Adrenal gland (tissue), 5 donors: ENCODE data around the gene WWOX.

ENCODE experiments used
- POLR2A ChIP-seq, 2 donors: fragments of 450-650 bp; IDR thresholded peaks; one replicate each; pipeline ENCODE4 v1.6.1; 2017; ENCODE audit warnings: antibody characterized with exemption in 2 of 2, mild to moderate bottlenecking in 2 of 2, moderate library complexity in 1 of 2
- TF ChIP-seq, protein P1 (sequence below), 6 experiments: fragments of 450-650 bp in 4 of 6; fragments of 200-600 bp in 2 of 6; sonication (generic) in 1 of 6; IDR thresholded peaks; 1 replicate in 5 of 6; 2 replicates in 1 of 6; pipeline versions ENCODE4 v1.5.1 to v1.8.0; 2016 to 2021; ENCODE audit warnings: antibody characterized with exemption in 6 of 6, mild to moderate bottlenecking in 2 of 6, moderate library complexity in 1 of 6
- donor health status: DM: no; HTN: no; CAD: no.

- TF ChIP-seq POLR2A (IDR thresholded peaks at IDR 0.05) = no peak
- TF ChIP-seq, protein P1, sequence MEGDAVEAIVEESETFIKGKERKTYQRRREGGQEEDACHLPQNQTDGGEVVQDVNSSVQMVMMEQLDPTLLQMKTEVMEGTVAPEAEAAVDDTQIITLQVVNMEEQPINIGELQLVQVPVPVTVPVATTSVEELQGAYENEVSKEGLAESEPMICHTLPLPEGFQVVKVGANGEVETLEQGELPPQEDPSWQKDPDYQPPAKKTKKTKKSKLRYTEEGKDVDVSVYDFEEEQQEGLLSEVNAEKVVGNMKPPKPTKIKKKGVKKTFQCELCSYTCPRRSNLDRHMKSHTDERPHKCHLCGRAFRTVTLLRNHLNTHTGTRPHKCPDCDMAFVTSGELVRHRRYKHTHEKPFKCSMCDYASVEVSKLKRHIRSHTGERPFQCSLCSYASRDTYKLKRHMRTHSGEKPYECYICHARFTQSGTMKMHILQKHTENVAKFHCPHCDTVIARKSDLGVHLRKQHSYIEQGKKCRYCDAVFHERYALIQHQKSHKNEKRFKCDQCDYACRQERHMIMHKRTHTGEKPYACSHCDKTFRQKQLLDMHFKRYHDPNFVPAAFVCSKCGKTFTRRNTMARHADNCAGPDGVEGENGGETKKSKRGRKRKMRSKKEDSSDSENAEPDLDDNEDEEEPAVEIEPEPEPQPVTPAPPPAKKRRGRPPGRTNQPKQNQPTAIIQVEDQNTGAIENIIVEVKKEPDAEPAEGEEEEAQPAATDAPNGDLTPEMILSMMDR (IDR thresholded peaks at IDR 0.05) = no peak
These were observed 361.6 kb downstream of the WWOX start for GRCh38 chr16:78461087-78461486.
